Muscle of leg (tissue), 11 donors: ENCODE results near the gene TXLNB. TPM values are rescaled to one million over a fixed set of nuclear protein-coding genes. Genes with fewer than 3 reads are reported as not detected.
A peak's percentile ranks its signal among the peaks of the same experiment; 100 is the strongest.

Experiments used
- DNase-seq: peaks from one replicate; pipeline ENCODE4 v3.0.0; 2013
- H3K27ac ChIP-seq: one replicate; pipeline ENCODE4 v1.5.1; 2013; ENCODE audit warnings: mild to moderate bottlenecking, low read length, control low read depth
- H3K27me3 ChIP-seq: one replicate; pipeline ENCODE4 v1.6.1; 2013; ENCODE audit warnings: low read length; ENCODE audit not compliant: control insufficient read depth, insufficient read depth
- H3K36me3 ChIP-seq: one replicate; pipeline ENCODE4 v1.6.1; 2013; ENCODE audit warnings: low read length; ENCODE audit not compliant: control insufficient read depth, insufficient read depth
- H3K4me1 ChIP-seq: one replicate; pipeline ENCODE4 v1.6.1; 2013; ENCODE audit warnings: low read length; ENCODE audit not compliant: control insufficient read depth, insufficient read depth
- H3K4me3 ChIP-seq: one replicate; pipeline ENCODE4 v1.5.1; 2013; ENCODE audit warnings: low read length, control low read depth
- H3K9me3 ChIP-seq: replicated peaks from 2 replicates; pipeline ENCODE4 v1.6.1; 2013; ENCODE audit warnings: low read depth, low read length; ENCODE audit not compliant: control insufficient read depth
- WGBS: methylation state at CpG from one replicate; pipeline ENCODE4 v1.1.5; 2013; ENCODE audit warnings: missing lambda C conversion rate; ENCODE audit not compliant: insufficient coverage; 5-methylcytosine and 5-hydroxymethylcytosine counted together
- polyA plus RNA-seq, 8 donors: library from polyadenylated mRNA; unstranded; fragments of 120-200 nt; gene quantifications; one replicate each; pipeline versions ENCODE4 v1.2.1 to v1.2.3, GENCODE V29; 2013; ENCODE audit warnings: inconsistent platforms in 1 of 8, low replicate concordance in 1 of 8; ENCODE audit not compliant: insufficient read length in 8 of 8, insufficient read depth in 1 of 8
- total RNA-seq: library from RNA; stranded (reverse); fragments of 120-200 nt; gene quantifications from one replicate; pipeline ENCODE4 v1.2.4, GENCODE V29; 2013

The TXLNB gene
- total and polyA plus RNA-seq, 9 donors, result 61.1 to 108 (median 87.7) TPM

- no CpG with 5 or more reads among the region's 2 CpGs for WGBS
- H3K27me3 ChIP-seq, result no peaks in the 10 kb centered on the region
- H3K4me1 ChIP-seq, result peaks cover 6% of the 10 kb centered on the region
- DNase-seq, result no peak
- H3K9me3 ChIP-seq, result no peaks in the 10 kb centered on the region
- H3K27ac ChIP-seq, result no peak overlapping the region
- no peak overlapping the region for H3K4me3 ChIP-seq
- peaks cover 6% of the 10 kb centered on the region for H3K36me3 ChIP-seq
Observed at GRCh38 chr6:139254196-139254595, 37.6 kb downstream of the TXLNB start.

DNA sequence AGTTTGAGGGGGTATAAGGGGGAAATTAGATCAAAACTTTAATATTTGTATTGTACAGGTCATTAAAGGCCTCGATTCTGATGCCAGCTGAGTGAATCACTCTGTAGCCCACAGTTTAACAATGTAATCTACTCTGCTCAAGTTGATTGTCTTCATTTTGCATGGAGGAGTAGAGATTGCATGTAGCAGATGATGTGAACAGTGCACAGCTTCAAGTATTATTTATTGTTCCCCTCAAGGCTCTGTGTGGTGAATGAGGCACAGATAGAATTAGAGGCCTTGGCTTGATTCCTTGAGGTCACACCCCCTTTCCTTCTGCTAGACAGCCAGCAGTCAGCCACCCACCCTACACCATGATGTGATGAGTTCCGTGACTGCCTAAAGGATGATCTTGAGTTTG lies 38.1 kb downstream of the TXLNB start:
- no peaks in the 10 kb centered on the region for H3K27me3 ChIP-seq
- peaks cover 6% of the 10 kb centered on the region for H3K4me1 ChIP-seq
- no CpG with 5 or more reads among the region's 2 CpGs for WGBS
- no peak overlapping the region for H3K27ac ChIP-seq
- H3K36me3 ChIP-seq, result peaks cover 5% of the 10 kb centered on the region
- H3K9me3 ChIP-seq, result no peaks in the 10 kb centered on the region
- no peak for DNase-seq
- H3K4me3 ChIP-seq, result no peak overlapping the region

GRCh38 chr6:139251691-139252390 lies 40.0 kb downstream of the TXLNB start:
- H3K9me3 ChIP-seq, result no peaks in the 10 kb centered on the region
- peaks cover 5% of the 10 kb centered on the region for H3K36me3 ChIP-seq
- WGBS, result 86% methylated on average over 1 of the region's 4 CpGs
- no peak for DNase-seq
- no peak overlapping the region for H3K4me3 ChIP-seq
- H3K27me3 ChIP-seq, result no peaks in the 10 kb centered on the region
- peak overlapping the region; percentile 49 for H3K27ac ChIP-seq
- peaks cover 6% of the 10 kb centered on the region for H3K4me1 ChIP-seq

DNA sequence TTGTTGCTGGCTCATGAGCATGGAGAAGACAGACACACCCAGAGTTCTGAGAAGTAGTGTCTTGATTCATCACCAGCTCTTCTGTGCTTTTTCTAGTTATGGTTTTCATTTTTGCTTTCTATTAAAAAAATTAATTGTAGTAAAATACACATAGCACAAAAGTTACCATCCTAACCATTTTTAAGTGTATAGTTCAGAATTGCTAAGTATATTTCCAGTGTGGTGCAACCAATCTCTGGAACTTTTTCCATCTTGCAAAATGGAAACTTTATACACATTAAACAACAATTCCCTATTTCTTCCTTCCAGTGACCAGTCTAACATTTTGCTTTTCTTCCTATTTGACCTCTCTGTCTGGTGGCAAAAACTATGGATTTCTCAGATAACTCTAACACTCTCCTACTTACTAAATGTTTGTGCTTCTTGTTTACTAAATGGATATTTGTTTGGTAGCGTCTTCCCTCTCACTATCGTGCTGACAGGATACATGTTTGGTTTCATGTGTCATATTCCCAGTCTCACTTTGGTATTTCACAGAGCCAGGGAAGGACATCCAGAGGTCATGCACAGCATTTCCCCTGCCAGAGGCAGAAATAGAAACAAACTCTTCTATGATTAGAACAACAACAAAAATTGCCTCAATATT lies 40.6 kb downstream of the TXLNB start:
- no CpG with 5 or more reads among the region's 2 CpGs for WGBS

DNA sequence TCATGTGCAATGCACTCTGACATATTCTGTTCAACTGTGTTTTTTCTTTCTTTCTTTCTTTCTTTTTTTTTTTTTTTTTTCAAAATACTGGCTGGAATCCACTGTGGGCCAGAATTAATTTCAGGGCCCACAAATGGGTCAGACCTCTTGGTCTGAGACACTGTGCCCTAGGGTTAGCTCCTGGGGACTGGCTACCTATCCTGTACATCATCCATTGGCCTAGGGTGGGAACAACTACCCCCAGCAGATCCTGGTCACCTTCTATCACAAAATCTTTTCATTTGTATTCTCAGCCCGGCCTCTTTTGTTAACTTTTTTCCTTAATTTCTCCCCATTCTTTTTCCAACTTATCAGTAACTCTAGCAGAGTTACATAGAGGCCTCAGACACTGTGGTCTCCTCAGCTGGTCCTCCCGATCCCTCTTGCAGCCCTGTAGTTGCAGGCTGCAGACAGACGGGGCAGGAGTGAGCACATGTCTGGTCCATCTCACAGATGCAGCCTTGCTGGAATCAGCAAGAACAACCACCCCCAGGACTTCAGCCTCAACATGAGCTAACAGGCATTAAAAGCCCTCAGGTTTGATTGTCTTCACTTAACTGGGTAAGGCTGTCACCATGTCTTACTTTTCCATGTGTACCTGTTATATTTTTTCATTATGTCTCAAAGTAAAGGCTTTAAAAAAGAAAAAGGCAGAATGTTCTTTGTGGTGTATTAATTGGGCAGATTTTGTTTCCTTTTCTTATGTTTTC lies 41.3 kb downstream of the TXLNB start:
- Histone ChIP-seq H3K27ac (peak overlapping the region; percentile 56), H3K4me3 (no peak overlapping the region), H3K4me1 (peaks cover 6% of the 10 kb centered on the region), H3K9me3 (no peaks in the 10 kb centered on the region), H3K36me3 (peaks cover 6% of the 10 kb centered on the region), H3K27me3 (no peaks in the 10 kb centered on the region)
- 43% methylated on average over 3 of the region's 3 CpGs for WGBS
- DNase-seq, result peak; percentile 61

More for the DNA sequence above, 40.6 kb downstream of the TXLNB start:
- Histone ChIP-seq H3K27me3 (no peaks in the 10 kb centered on the region), H3K27ac (peak overlapping the region; percentile 56), H3K4me3 (no peak overlapping the region), H3K36me3 (peaks cover 5% of the 10 kb centered on the region), H3K9me3 (no peaks in the 10 kb centered on the region), H3K4me1 (peaks cover 6% of the 10 kb centered on the region)
- peak; percentile 84 for DNase-seq

GRCh38 chr6:139249395-139249794 lies 42.4 kb downstream of the TXLNB start:
- no peak overlapping the region for H3K27ac ChIP-seq
- no CpG with 5 or more reads among the region's 4 CpGs for WGBS
- H3K9me3 ChIP-seq, result no peaks in the 10 kb centered on the region

DNA sequence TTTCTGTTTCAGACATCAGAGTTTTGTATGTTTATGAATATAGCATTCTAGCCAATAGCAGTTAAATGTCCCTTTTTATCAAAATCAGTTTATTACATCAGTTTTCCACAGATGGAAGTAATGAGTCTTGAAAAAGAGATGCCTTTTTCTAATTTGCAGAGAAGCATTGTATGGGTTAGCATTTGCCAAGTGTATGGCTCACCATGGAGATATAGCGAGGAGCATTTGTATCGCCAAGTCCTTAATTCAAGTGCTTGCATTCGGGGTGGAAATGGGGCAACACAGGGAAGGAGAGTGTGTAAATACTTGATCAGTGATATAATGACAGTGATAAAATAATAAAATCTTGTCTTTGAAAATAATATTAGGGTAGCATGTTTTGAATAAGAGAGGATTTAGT lies 42.9 kb downstream of the TXLNB start:
- peaks cover 4% of the 10 kb centered on the region for H3K36me3 ChIP-seq
- H3K4me1 ChIP-seq, result peaks cover 9% of the 10 kb centered on the region
- no peak overlapping the region for H3K27ac ChIP-seq
- 83% methylated on average over 3 of the region's 3 CpGs for WGBS
- peak; percentile 41 for DNase-seq
- H3K4me3 ChIP-seq, result no peak overlapping the region
- no peaks in the 10 kb centered on the region for H3K27me3 ChIP-seq
- H3K9me3 ChIP-seq, result no peaks in the 10 kb centered on the region

More at GRCh38 chr6:139249395-139249794, 42.4 kb downstream of the TXLNB start:
- Histone ChIP-seq H3K4me3 (no peak overlapping the region), H3K4me1 (peaks cover 6% of the 10 kb centered on the region), H3K36me3 (peaks cover 4% of the 10 kb centered on the region), H3K27me3 (no peaks in the 10 kb centered on the region)
- no peak for DNase-seq

- H3K27me3 ChIP-seq, result no peaks in the 10 kb centered on the region
- H3K36me3 ChIP-seq, result peaks cover 6% of the 10 kb centered on the region
- H3K9me3 ChIP-seq, result no peaks in the 10 kb centered on the region
- DNase-seq, result no peak
- no peak overlapping the region for H3K4me3 ChIP-seq
- H3K27ac ChIP-seq, result no peak overlapping the region
- H3K4me1 ChIP-seq, result peaks cover 13% of the 10 kb centered on the region
- WGBS, result no CpG with 5 or more reads among the region's 2 CpGs
Observed at GRCh38 chr6:139247618-139248017, 44.2 kb downstream of the TXLNB start.

GRCh38 chr6:139243536-139243935 lies 48.3 kb downstream of the TXLNB start:
- Histone ChIP-seq H3K27ac (no peak overlapping the region), H3K9me3 (no peaks in the 10 kb centered on the region), H3K4me3 (no peak overlapping the region), H3K36me3 (peaks cover 9% of the 10 kb centered on the region), H3K4me1 (peaks cover 19% of the 10 kb centered on the region), H3K27me3 (no peaks in the 10 kb centered on the region)
- WGBS, result no CpG with 5 or more reads among the region's 3 CpGs
- no peak for DNase-seq
